HG02642 (cell line): ENCODE results near the gene FRMD3.
A peak's percentile ranks its signal among the peaks of the same experiment; 100 is the strongest.

Experiments
- ATAC-seq: cut with Tn5 transposase; IDR thresholded peaks from one replicate; pipeline ENCODE4 v1.9.1; 2021; ENCODE audit warnings: mild to moderate bottlenecking; ENCODE audit not compliant: unreplicated experiment, poor library complexity

Gene FRMD3

GRCh38 chr9:83346655-83347420 is 191.4 kb downstream of the FRMD3 start:
- no peak for ATAC-seq

GRCh38 chr9:83343366-83343999 is 194.7 kb downstream of the FRMD3 start:
- ATAC-seq = no peak

GRCh38 chr9:83342731-83343130 is 195.5 kb downstream of the FRMD3 start:
- no peak for ATAC-seq

- no peak for ATAC-seq
These were observed 196.2 kb downstream of the FRMD3 start for GRCh38 chr9:83342006-83342405.

GRCh38 chr9:83340451-83340850 is 197.8 kb downstream of the FRMD3 start:
- ATAC-seq = no peak

GRCh38 chr9:83339435-83339834 is 198.8 kb downstream of the FRMD3 start:
- no peak for ATAC-seq

GRCh38 chr9:83336706-83337105 is 201.5 kb downstream of the FRMD3 start:
- ATAC-seq = no peak

GRCh38 chr9:83334320-83334719 is 203.9 kb downstream of the FRMD3 start:
- peak; percentile 64 for ATAC-seq

- ATAC-seq = no peak
These were observed 207.7 kb downstream of the FRMD3 start for GRCh38 chr9:83330207-83331196.

GRCh38 chr9:83327750-83328622 is 210.2 kb downstream of the FRMD3 start:
- ATAC-seq = no peak

- ATAC-seq = no peak
These were observed 210.9 kb downstream of the FRMD3 start for GRCh38 chr9:83327323-83327722.

GRCh38 chr9:83323148-83323547 is 215.1 kb downstream of the FRMD3 start:
- no peak for ATAC-seq

- no peak for ATAC-seq
These were observed 215.8 kb downstream of the FRMD3 start for GRCh38 chr9:83322438-83322837.

- ATAC-seq = no peak
These were observed 221.0 kb downstream of the FRMD3 start for GRCh38 chr9:83317244-83317643.

- no peak for ATAC-seq
These were observed 222.6 kb downstream of the FRMD3 start for GRCh38 chr9:83315649-83316048.

- ATAC-seq = no peak
These were observed 224.4 kb downstream of the FRMD3 start for GRCh38 chr9:83313781-83314180.

GRCh38 chr9:83312537-83312936 is 225.7 kb downstream of the FRMD3 start:
- no peak for ATAC-seq

- ATAC-seq = no peak
These were observed 231.0 kb downstream of the FRMD3 start for GRCh38 chr9:83307066-83307724.

GRCh38 chr9:83304686-83305085 is 233.5 kb downstream of the FRMD3 start:
- ATAC-seq = no peak
